Fibroblast of the aortic adventitia (primary cell): ENCODE results near the gene RPS6KB2. TPM values are rescaled to one million over a fixed set of nuclear protein-coding genes. Genes with fewer than 3 reads are reported as not detected.

ENCODE experiments used
- DNase-seq: peaks from one replicate; pipeline ENCODE4 v3.0.0-alpha.2; 2010; ENCODE audit warnings: low read depth
- H3K4me3 ChIP-seq: 2 replicates; pipeline ENCODE4 v1.5.1; 2011; ENCODE audit warnings: low read depth, mild to moderate bottlenecking, control low read depth, low read length, moderate library complexity
- total RNA-seq: library from RNA; depleted of rRNA; stranded (reverse); fragments of >200 nt; gene quantifications from 2 replicates; pipeline ENCODE4 v1.2.3, GENCODE V29; 2012; ENCODE audit warnings: low replicate concordance
- TF ChIP-seq, protein P1 (sequence below): IDR thresholded peaks from 2 replicates; pipeline ENCODE4 v1.5.1; 2011; ENCODE audit warnings: mild to moderate bottlenecking, low read length, control low read depth, inconsistent platforms; ENCODE audit not compliant: insufficient read depth

Gene RPS6KB2
- total RNA-seq, 1 donor = 35.6 TPM

GRCh38 chr11:67450796-67451657 lies 22.7 kb downstream of the RPS6KB2 start:
- DNase-seq = no peak
- TF ChIP-seq, protein P1, sequence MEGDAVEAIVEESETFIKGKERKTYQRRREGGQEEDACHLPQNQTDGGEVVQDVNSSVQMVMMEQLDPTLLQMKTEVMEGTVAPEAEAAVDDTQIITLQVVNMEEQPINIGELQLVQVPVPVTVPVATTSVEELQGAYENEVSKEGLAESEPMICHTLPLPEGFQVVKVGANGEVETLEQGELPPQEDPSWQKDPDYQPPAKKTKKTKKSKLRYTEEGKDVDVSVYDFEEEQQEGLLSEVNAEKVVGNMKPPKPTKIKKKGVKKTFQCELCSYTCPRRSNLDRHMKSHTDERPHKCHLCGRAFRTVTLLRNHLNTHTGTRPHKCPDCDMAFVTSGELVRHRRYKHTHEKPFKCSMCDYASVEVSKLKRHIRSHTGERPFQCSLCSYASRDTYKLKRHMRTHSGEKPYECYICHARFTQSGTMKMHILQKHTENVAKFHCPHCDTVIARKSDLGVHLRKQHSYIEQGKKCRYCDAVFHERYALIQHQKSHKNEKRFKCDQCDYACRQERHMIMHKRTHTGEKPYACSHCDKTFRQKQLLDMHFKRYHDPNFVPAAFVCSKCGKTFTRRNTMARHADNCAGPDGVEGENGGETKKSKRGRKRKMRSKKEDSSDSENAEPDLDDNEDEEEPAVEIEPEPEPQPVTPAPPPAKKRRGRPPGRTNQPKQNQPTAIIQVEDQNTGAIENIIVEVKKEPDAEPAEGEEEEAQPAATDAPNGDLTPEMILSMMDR = no peak

DNA sequence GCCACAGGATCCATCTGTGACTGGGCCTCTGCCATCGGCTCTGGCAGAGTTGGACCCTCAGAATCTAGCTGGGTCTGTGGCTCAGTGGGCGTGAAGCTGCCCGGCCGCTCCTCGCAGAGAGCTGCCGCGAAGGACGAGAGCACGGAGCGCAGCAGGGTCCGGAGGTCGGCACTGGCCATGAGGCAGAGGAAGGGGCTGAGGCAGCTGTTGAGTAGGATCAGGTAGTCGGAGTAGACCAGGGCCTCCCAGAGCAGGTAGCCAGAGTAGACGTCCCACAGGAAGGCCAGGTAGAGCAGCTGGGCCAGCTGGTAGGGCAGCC lies 23.3 kb downstream of the RPS6KB2 start:
- TF ChIP-seq, protein P1 = no peak
- no peak overlapping the region for H3K4me3 ChIP-seq
- DNase-seq = no peak

More at GRCh38 chr11:67450796-67451657, 22.7 kb downstream of the RPS6KB2 start:
- H3K4me3 ChIP-seq = no peak overlapping the region

DNA sequence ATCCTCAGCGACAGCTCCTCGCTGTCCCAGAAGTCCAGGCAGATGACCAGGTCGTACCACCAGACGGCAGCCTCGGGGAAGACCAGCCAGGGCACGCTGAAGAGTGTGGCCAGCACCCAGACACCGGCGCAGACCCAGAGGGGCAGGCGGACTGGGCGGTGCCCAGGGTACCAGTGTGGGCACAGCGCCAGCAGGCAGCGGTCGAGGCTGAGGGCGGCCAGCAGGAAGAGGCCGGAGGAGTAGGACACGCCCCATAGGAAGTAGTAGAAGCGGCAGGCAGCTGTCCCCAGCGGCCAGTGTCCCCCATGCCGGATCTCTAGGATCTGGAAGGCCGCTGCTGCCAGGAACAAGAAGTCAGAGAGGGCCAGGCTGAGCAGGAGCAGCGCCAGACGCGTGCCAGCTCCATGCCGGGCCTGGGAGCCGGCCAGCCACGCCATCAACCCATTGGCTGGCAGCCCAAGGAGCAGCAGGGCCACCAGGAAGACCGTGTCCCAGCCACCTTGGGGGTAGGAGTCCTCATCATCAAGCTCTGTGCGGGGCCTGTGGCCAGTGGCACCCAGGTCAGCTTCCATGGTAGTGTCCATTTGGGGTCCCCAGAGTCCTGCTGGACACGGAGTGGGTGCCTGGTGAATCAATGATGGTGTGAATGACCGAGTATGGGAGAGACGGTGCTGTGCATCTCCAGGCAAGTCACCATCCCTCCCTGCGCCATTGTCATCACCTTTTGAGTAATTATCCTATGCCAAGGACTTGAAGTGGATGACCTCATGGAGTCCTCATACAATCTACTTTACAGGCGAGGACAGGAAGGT lies 24.1 kb downstream of the RPS6KB2 start, which contains the start of gene GPR152:
GPR152 (minus strand) TSS at position 589 of the 812 bp plus-strand sequence; CDS start at position 584, 5 bp downstream.
- no peak within 1 kb of the TSS for H3K4me3 ChIP-seq
- TF ChIP-seq, protein P1 = no peak
- no peak for DNase-seq

DNA sequence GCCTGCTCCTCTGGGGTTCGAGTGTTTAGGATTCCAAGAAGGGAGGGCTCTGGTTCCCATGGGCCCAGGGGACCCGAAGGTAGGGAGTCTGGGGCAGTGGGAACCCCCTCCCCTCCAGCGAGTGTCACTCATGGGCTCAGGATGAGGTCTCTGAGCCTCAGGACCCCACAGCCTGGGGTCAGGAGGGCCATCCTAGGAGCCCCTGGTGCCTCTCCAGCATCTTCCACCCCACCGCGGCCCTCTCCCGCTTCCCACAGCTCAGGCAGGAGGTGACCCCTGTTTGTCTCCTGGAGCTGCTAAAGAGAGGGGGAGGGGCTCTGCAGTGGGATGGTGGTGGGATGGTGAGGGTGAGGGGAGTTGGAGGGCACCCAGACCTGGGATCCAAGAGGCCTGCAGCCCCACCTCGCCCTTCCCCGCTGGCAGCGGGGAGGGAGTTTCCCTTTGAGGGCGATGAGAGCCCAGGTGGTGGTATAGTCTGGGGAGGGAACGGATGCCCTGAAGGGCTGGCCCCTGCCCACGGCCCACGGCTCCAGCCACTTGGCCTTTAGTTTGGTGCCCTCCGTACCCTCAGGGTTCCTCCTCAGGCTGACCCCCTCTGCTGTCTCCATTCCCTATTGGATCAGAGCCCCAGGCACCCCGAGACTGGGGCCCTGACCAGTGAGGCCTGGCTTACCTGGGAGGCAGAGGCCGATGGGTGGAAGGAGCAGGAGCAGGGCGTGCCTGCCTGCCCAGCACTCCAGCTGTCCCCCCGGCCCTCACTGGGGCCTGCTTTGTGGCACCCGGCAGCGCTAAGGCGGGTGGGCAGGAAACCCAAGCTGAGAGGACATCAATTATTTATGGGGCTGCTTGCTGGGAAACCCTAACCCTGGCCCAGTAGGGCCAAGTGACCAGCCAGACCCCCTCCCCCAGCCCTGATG lies 25.8 kb downstream of the RPS6KB2 start:
- no peak for DNase-seq
- TF ChIP-seq, protein P1 = no peak
- H3K4me3 ChIP-seq = no peak overlapping the region

DNA sequence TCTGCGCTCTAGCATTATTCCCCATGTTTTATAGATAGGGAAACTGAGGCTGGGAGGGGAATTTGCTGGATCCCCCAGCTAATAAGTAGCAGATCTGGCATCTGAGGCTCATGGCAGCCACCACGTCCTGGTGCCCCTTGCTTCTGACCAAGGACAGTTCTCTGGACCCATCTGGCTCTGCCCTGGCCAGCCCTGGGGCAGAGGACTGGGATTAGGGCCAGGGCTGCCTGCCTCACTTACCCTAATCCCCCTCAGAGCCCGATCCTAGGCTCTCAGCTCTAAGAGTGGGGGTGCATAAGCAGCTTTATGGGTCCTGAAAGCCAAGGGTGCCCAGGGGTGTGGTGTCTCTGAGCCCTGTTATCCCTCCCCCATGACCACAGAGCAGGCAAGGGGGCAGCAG lies 26.8 kb downstream of the RPS6KB2 start, which contains the start of gene CABP4:
CABP4 (plus strand) TSS at position 301 of the 400 bp plus-strand sequence; CDS start at position 371, 70 bp downstream.
- no peak within 1 kb of the TSS for H3K4me3 ChIP-seq
- DNase-seq = no peak
- TF ChIP-seq, protein P1 = no peak
